ENCODE results near the gene MYCL. TPM values are rescaled to one million over a fixed set of nuclear protein-coding genes. Genes with fewer than 3 reads are reported as not detected.
"Not testable (repeated sequence)": the region's sequence is repeated elsewhere in the genome, so short reads cannot be mapped to it uniquely, and the experiment has no call there.

The MYCL gene
- total and polyA plus RNA-seq, 4 experiments from 2014 or later: 0.19 to 0.20 TPM; not detected in 2

- Mint-ChIP-seq H3K27me3 (peaks cover 2 to 4% of the 10 kb centered on the region in 2 donors), H3K4me3 (no peak overlapping the region), H3K27ac (no peak overlapping the region), H3K36me3 (no peaks in the 10 kb centered on the region), H3K4me1 (no peaks in the 10 kb centered on the region), H3K9me3 (no peaks in the 10 kb centered on the region)
- no peak overlapping the region for H3K4me3 ChIP-seq (ENCODE audit: low read length in 2 of 2)
- H3K36me3 ChIP-seq (ENCODE audit: insufficient read depth, low read length): no peaks in the 10 kb centered on the region
- POLR2A ChIA-PET (ENCODE audit: partially characterized antibody): no interaction called here
- intact Hi-C loops (cut with micrococcal nuclease): no loop called here
- no peaks in the 10 kb centered on the region for H3K9me3 ChIP-seq (ENCODE audit: control insufficient read depth in 1 of 2, low read length in 2 of 2)
- H3K4me1 ChIP-seq (ENCODE audit: insufficient read depth, low read length): no peaks in the 10 kb centered on the region
- no peak for DNase-seq
- H3K27me3 ChIP-seq (ENCODE audit: insufficient read depth, low read length): no peaks in the 10 kb centered on the region
- no peak overlapping the region for H3K27ac ChIP-seq (ENCODE audit: low read depth, low read length)
- CTCF ChIA-PET (ENCODE audit: partially characterized antibody): interaction anchor here (1.0 to 12.7 kb wide), 5 partner anchors 12 to 117 kb away, joined by 3 to 168 read pairs (median 5); partner anchors contain the start of gene MYCL
Observed at GRCh38 chr1:39915499-39916129, 13.9 kb upstream of the MYCL start.

GRCh38 chr1:39913136-39913535 lies 11.4 kb upstream of the MYCL start:
- peaks cover under 1 to 20% (median 14%) of the 10 kb centered on the region in 8 donors for H3K9me3 Mint-ChIP-seq
- H3K36me3 ChIP-seq (ENCODE audit: insufficient read depth, low read length); H3K4me1 Mint-ChIP-seq; H3K27me3 ChIP-seq (ENCODE audit: insufficient read depth, low read length); POLR2A ChIA-PET (ENCODE audit: partially characterized antibody); H3K27ac Mint-ChIP-seq; H3K4me1 ChIP-seq (ENCODE audit: insufficient read depth, low read length); H3K27ac ChIP-seq (ENCODE audit: low read depth, low read length); intact Hi-C loops (cut with micrococcal nuclease); H3K4me3 ChIP-seq (ENCODE audit: low read length in 2 of 2); CTCF ChIA-PET (ENCODE audit: partially characterized antibody); H3K36me3 Mint-ChIP-seq; H3K27me3 Mint-ChIP-seq; DNase-seq; H3K9me3 ChIP-seq (ENCODE audit: control insufficient read depth in 1 of 2, low read length in 2 of 2); H3K4me3 Mint-ChIP-seq: not testable (repeated sequence)

- Histone ChIP-seq H3K36me3 (ENCODE audit: insufficient read depth, low read length) (no peaks in the 10 kb centered on the region), H3K4me3 (ENCODE audit: low read length in 2 of 2) (no peak overlapping the region), H3K27ac (ENCODE audit: low read depth, low read length) (no peak overlapping the region), H3K27me3 (ENCODE audit: insufficient read depth, low read length) (no peaks in the 10 kb centered on the region), H3K4me1 (ENCODE audit: insufficient read depth, low read length) (no peaks in the 10 kb centered on the region), H3K9me3 (ENCODE audit: control insufficient read depth in 1 of 2, low read length in 2 of 2) (peaks cover 0 to 2% of the 10 kb centered on the region in 2 donors)
- Mint-ChIP-seq H3K36me3 (peaks cover 1 to 7% of the 10 kb centered on the region in 2 donors), H3K9me3 (peaks cover 2 to 25% (median 21%) of the 10 kb centered on the region in 8 donors), H3K27ac (no peak overlapping the region), H3K4me1 (no peaks in the 10 kb centered on the region), H3K4me3 (no peak overlapping the region), H3K27me3 (peaks cover 13 to 26% of the 10 kb centered on the region in 2 donors)
- intact Hi-C loops (cut with micrococcal nuclease): no loop called here
- CTCF ChIA-PET (ENCODE audit: partially characterized antibody): interaction anchor here (0.6 to 2.3 kb wide), 5 partner anchors 8 to 219 kb away, joined by 3 to 11 read pairs (median 4); partner anchors contain the start of genes HPCAL4 and MYCL
- POLR2A ChIA-PET (ENCODE audit: partially characterized antibody): no interaction called here
- no peak for DNase-seq
Observed at GRCh38 chr1:39910263-39910662, 8.5 kb upstream of the MYCL start.

- H3K36me3 ChIP-seq (ENCODE audit: insufficient read depth, low read length): no peaks in the 10 kb centered on the region
- Mint-ChIP-seq H3K36me3 (peaks cover 1 to 7% of the 10 kb centered on the region in 2 donors), H3K9me3 (peaks cover 2 to 25% (median 21%) of the 10 kb centered on the region in 8 donors), H3K4me3 (no peak overlapping the region), H3K4me1 (no peaks in the 10 kb centered on the region), H3K27me3 (peaks cover 19 to 31% of the 10 kb centered on the region in 2 donors), H3K27ac (no peak overlapping the region)
- H3K27ac ChIP-seq (ENCODE audit: low read depth, low read length): no peak overlapping the region
- no peaks in the 10 kb centered on the region for H3K4me1 ChIP-seq (ENCODE audit: insufficient read depth, low read length)
- peaks cover 0 to 2% of the 10 kb centered on the region in 2 donors for H3K9me3 ChIP-seq (ENCODE audit: control insufficient read depth in 1 of 2, low read length in 2 of 2)
- H3K4me3 ChIP-seq (ENCODE audit: low read length in 2 of 2): no peak overlapping the region
- ChIA-PET CTCF (ENCODE audit: partially characterized antibody) (interaction anchor here (1.4 to 2.7 kb wide), 5 partner anchors 10 to 124 kb away, joined by 3 to 11 read pairs (median 6); no protein-coding TSS in a partner anchor), POLR2A (ENCODE audit: partially characterized antibody) (no interaction called here)
- intact Hi-C loops (cut with micrococcal nuclease): no loop called here
- H3K27me3 ChIP-seq (ENCODE audit: insufficient read depth, low read length): no peaks in the 10 kb centered on the region
- DNase-seq: no peak
Observed at GRCh38 chr1:39908534-39908933, 6.8 kb upstream of the MYCL start.

- Mint-ChIP-seq H3K27me3 (peaks cover 22 to 37% of the 10 kb centered on the region in 2 donors), H3K9me3 (peaks cover 2 to 25% (median 21%) of the 10 kb centered on the region in 8 donors), H3K36me3 (peaks cover 1 to 7% of the 10 kb centered on the region in 2 donors), H3K4me3 (peak overlapping the region in 1 of 8 donors; percentile 14), H3K27ac (no peak overlapping the region), H3K4me1 (no peaks in the 10 kb centered on the region)
- intact Hi-C loops (cut with micrococcal nuclease): no loop called here
- Histone ChIP-seq H3K4me1 (ENCODE audit: insufficient read depth, low read length) (no peaks in the 10 kb centered on the region), H3K9me3 (ENCODE audit: control insufficient read depth in 1 of 2, low read length in 2 of 2) (peaks cover 0 to 2% of the 10 kb centered on the region in 2 donors), H3K27ac (ENCODE audit: low read depth, low read length) (no peak overlapping the region), H3K27me3 (ENCODE audit: insufficient read depth, low read length) (no peaks in the 10 kb centered on the region), H3K36me3 (ENCODE audit: insufficient read depth, low read length) (no peaks in the 10 kb centered on the region), H3K4me3 (ENCODE audit: low read length in 2 of 2) (no peak overlapping the region)
- CTCF ChIA-PET (ENCODE audit: partially characterized antibody): interaction anchor here (1.2 to 2.7 kb wide), 6 partner anchors 11 to 124 kb away, joined by 3 to 11 read pairs (median 5); no protein-coding TSS in a partner anchor
- DNase-seq: no peak
- POLR2A ChIA-PET (ENCODE audit: partially characterized antibody): no interaction called here
Observed at GRCh38 chr1:39907528-39908453, 6.1 kb upstream of the MYCL start.

- Mint-ChIP-seq H3K27ac (no peak overlapping the region), H3K36me3 (peaks cover 1 to 7% of the 10 kb centered on the region in 2 donors), H3K9me3 (peaks cover 2 to 25% (median 21%) of the 10 kb centered on the region in 8 donors), H3K4me3 (no peak overlapping the region), H3K27me3 (peaks cover 26 to 39% of the 10 kb centered on the region in 2 donors), H3K4me1 (peaks cover 0 to 6% (median 4%) of the 10 kb centered on the region in 4 donors)
- CTCF ChIA-PET (ENCODE audit: partially characterized antibody): no interaction called here
- no peak overlapping the region for H3K27ac ChIP-seq (ENCODE audit: low read depth, low read length)
- peaks cover 9% of the 10 kb centered on the region for H3K4me1 ChIP-seq (ENCODE audit: insufficient read depth, low read length)
- H3K9me3 ChIP-seq (ENCODE audit: control insufficient read depth in 1 of 2, low read length in 2 of 2): peaks cover 0 to 2% of the 10 kb centered on the region in 2 donors
- no peaks in the 10 kb centered on the region for H3K36me3 ChIP-seq (ENCODE audit: insufficient read depth, low read length)
- POLR2A ChIA-PET (ENCODE audit: partially characterized antibody): no interaction called here
- intact Hi-C loops (cut with micrococcal nuclease): no loop called here
- no peak overlapping the region for H3K4me3 ChIP-seq (ENCODE audit: low read length in 2 of 2)
- H3K27me3 ChIP-seq (ENCODE audit: insufficient read depth, low read length): peaks cover 6% of the 10 kb centered on the region
- no peak for DNase-seq
Observed at GRCh38 chr1:39905172-39905571, 3.5 kb upstream of the MYCL start.

GRCh38 chr1:39902460-39902807 lies 717 bp upstream of the MYCL start:
- Mint-ChIP-seq H3K27ac (no peak overlapping the region), H3K4me1 (peaks cover 0 to 11% (median 4%) of the 10 kb centered on the region in 4 donors), H3K9me3 (peaks cover 0 to 5% (median under 1%) of the 10 kb centered on the region in 8 donors), H3K27me3 (peaks cover 23 to 42% of the 10 kb centered on the region in 2 donors), H3K4me3 (peak overlapping the region; percentile 65 to 84 (median 76)), H3K36me3 (no peaks in the 10 kb centered on the region)
- intact Hi-C loops (cut with micrococcal nuclease): loop anchor here (1.0 to 5.0 kb wide), 4 partner anchors 19 to 296 kb away; partner anchors contain the start of gene TRIT1
- no peaks in the 10 kb centered on the region for H3K9me3 ChIP-seq (ENCODE audit: control insufficient read depth in 1 of 2, low read length in 2 of 2)
- H3K27ac ChIP-seq (ENCODE audit: low read depth, low read length): no peak overlapping the region
- no peak for DNase-seq
- H3K36me3 ChIP-seq (ENCODE audit: insufficient read depth, low read length): no peaks in the 10 kb centered on the region
- ChIA-PET CTCF (ENCODE audit: partially characterized antibody) (interaction anchor here (0.7 to 9.3 kb wide), 40 partner anchors 8 to 296 kb away, joined by 3 to 135 read pairs (median 4); partner anchors contain the start of gene CAP1), POLR2A (ENCODE audit: partially characterized antibody) (interaction anchor here (1.0 to 2.6 kb wide), 3 partner anchors 19 to 85 kb away, joined by 3 to 21 read pairs (median 3); partner anchors contain the start of gene TRIT1)
- peak overlapping the region; percentile 23 to 58 for H3K4me3 ChIP-seq (ENCODE audit: low read length in 2 of 2)
- H3K4me1 ChIP-seq (ENCODE audit: insufficient read depth, low read length): peaks cover 9% of the 10 kb centered on the region
- peaks cover 9% of the 10 kb centered on the region for H3K27me3 ChIP-seq (ENCODE audit: insufficient read depth, low read length)
